ENCODE results near the gene C1D.

- no peak for TF ChIP-seq CTCF (IDR thresholded peaks at IDR 0.05)
- TF ChIP-seq POLR2AphosphoS5 (IDR thresholded peaks at IDR 0.05), result no peak
Measured at GRCh38 chr2:68094111-68094510, 31.3 kb upstream of the C1D start.

Measured in breast epithelium (tissue), 3 donors.